MM.1S (cell line): Measurements from ENCODE around the gene NBDY.
A peak's percentile ranks its signal among the peaks of the same experiment; 100 is the strongest.

Source experiments
- DNase-seq: peaks from one replicate; pipeline ENCODE4 v3.0.0-alpha.2; 2015
- H2AFZ ChIP-seq: fragments of 300-600 bp; sonication (generic); 2 replicates; pipeline ENCODE4 v1.6.0; 2016; ENCODE audit warnings: antibody characterized with exemption, low read length
- H3F3A ChIP-seq: fragments of 300-600 bp; sonication (generic); 2 replicates; pipeline ENCODE4 v1.6.1; 2016; ENCODE audit warnings: mild to moderate bottlenecking, antibody characterized with exemption, low read length, moderate library complexity, mixed read lengths; ENCODE audit not compliant: insufficient read depth
- H3K27ac ChIP-seq: fragments of 300-600 bp; sonication (generic); 2 replicates; pipeline ENCODE4 v1.5.1; 2016; ENCODE audit warnings: mild to moderate bottlenecking, low read length
- H3K27me3 ChIP-seq: fragments of 300-600 bp; sonication (generic); replicated peaks from 2 replicates; pipeline ENCODE4 v1.6.0; 2016; ENCODE audit warnings: low read length; ENCODE audit not compliant: insufficient read depth
- H3K36me3 ChIP-seq: fragments of 300-600 bp; sonication (generic); replicated peaks from 2 replicates; pipeline ENCODE4 v1.6.1; 2016; ENCODE audit warnings: mild to moderate bottlenecking, low read length, mixed read lengths; ENCODE audit not compliant: insufficient read depth
- H3K4me1 ChIP-seq: fragments of 300-600 bp; sonication (generic); 2 replicates; pipeline ENCODE4 v1.6.1; 2016; ENCODE audit warnings: low read length, mixed read lengths
- H3K4me2 ChIP-seq: fragments of 300-600 bp; sonication (generic); 2 replicates; pipeline ENCODE4 v1.6.0; 2016; ENCODE audit warnings: low read depth, low read length
- H3K4me3 ChIP-seq: fragments of 300-600 bp; sonication (generic); 2 replicates; pipeline ENCODE4 v1.5.1; 2016; ENCODE audit warnings: low read length, mixed read lengths
- H3K79me2 ChIP-seq: fragments of 300-600 bp; sonication (generic); 2 replicates; pipeline ENCODE4 v1.6.1; 2016; ENCODE audit warnings: mixed run types, low read length, mixed read lengths
- H3K9ac ChIP-seq: fragments of 300-600 bp; sonication (generic); 2 replicates; pipeline ENCODE4 v1.6.1; 2016; ENCODE audit warnings: low read length, mixed read lengths
- H3K9me2 ChIP-seq: fragments of 300-600 bp; sonication (generic); replicated peaks from 2 replicates; pipeline ENCODE4 v1.6.1; 2016; ENCODE audit warnings: mild to moderate bottlenecking, low read length, mixed read lengths; ENCODE audit not compliant: insufficient read depth
- H3K9me3 ChIP-seq: fragments of 300-600 bp; sonication (generic); replicated peaks from 2 replicates; pipeline ENCODE4 v1.6.1; 2016; ENCODE audit warnings: mild to moderate bottlenecking, low read length, mixed read lengths; ENCODE audit not compliant: insufficient read depth
- H4K20me1 ChIP-seq: fragments of 300-600 bp; sonication (generic); 2 replicates; pipeline ENCODE4 v1.6.1; 2016; ENCODE audit warnings: mild to moderate bottlenecking, low read length, moderate library complexity, mixed read lengths; ENCODE audit not compliant: insufficient read depth
- EZH2 ChIP-seq: fragments of 300-600 bp; sonication (generic); optimal IDR thresholded peaks from 2 replicates; pipeline ENCODE3; 2017; ENCODE audit warnings: low read depth, mild to moderate bottlenecking, antibody characterized with exemption, low read length, mixed read lengths
- EZH2phosphoT487 ChIP-seq: fragments of 300-600 bp; sonication (generic); IDR thresholded peaks from 2 replicates; pipeline ENCODE4 v1.6.1; 2018; ENCODE audit warnings: antibody characterized with exemption, low read length
- TF ChIP-seq, protein P1 (sequence below): fragments of 300-600 bp; sonication (generic); IDR thresholded peaks from 2 replicates; pipeline ENCODE4 v1.5.1; 2016; ENCODE audit warnings: antibody characterized with exemption, low read length, mixed read lengths

Gene NBDY

DNA sequence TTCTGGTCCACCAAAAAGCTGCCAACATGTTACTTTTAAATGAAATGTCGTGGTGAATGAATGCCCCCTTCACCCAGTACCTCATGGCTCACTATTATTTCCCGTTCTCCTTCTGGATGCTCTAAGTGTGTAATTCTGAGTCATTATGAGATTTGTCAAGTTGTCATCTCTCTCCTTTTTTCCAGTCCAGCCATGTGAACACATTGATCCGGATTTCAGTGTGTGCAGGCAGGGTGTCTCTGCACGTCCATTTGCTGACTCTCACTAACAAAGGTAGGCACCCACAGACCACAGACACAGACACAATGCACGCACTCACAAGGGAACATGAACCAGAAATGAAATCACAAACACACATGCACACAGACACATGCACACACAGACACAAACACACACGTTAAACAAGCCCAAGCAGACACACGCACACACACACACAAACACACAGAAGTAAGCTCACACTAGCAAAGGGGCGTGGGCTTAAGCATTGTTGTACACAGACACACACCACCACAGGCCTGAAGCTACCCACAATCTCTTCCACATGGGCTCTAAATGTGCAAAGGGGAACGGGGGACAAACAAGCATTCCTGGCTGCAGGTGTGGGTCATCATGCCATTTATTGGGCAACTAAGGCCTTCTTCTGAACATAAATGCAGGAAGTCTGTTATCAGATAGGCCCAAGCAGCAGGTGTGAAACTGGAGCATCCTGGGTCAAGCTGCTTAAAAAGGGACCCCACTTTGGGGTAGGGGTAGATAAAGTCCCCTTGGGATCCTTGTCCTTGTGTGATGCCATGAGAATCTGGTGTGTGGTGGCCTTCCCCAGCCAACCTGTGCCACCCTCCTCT, 58.1 kb downstream of the NBDY start:
- H3K4me2 ChIP-seq = no peak overlapping the region
- no peaks in the 10 kb centered on the region for H3K79me2 ChIP-seq

DNA sequence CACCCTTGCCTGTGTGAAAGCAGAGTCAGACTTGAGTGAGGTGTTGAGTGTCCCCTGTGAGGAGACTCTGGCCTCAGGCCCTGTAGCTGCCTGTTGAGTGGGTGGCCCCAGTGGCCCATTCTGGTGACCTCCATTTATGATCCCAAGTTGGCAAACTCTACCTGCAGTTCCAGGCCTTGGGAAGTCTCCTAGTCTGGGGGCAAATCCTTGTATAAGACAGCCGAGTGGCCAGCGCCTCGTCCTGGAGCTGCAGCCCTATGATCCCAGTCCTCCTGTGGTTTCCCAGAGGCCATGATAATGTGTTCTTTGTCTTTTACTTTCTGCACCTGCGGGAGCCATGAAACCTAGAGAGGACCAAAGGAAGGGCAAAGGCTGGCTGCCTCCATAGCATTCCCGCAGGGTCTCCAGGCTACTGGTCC, 58.7 kb downstream of the NBDY start:
- H3K36me3 ChIP-seq = no peaks in the 10 kb centered on the region
- TF ChIP-seq, protein P1, sequence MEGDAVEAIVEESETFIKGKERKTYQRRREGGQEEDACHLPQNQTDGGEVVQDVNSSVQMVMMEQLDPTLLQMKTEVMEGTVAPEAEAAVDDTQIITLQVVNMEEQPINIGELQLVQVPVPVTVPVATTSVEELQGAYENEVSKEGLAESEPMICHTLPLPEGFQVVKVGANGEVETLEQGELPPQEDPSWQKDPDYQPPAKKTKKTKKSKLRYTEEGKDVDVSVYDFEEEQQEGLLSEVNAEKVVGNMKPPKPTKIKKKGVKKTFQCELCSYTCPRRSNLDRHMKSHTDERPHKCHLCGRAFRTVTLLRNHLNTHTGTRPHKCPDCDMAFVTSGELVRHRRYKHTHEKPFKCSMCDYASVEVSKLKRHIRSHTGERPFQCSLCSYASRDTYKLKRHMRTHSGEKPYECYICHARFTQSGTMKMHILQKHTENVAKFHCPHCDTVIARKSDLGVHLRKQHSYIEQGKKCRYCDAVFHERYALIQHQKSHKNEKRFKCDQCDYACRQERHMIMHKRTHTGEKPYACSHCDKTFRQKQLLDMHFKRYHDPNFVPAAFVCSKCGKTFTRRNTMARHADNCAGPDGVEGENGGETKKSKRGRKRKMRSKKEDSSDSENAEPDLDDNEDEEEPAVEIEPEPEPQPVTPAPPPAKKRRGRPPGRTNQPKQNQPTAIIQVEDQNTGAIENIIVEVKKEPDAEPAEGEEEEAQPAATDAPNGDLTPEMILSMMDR = no peak
- H3K4me3 ChIP-seq = no peak overlapping the region
- no peak for DNase-seq
- no peaks in the 10 kb centered on the region for H3K9me3 ChIP-seq
- no peaks in the 10 kb centered on the region for H3F3A ChIP-seq
- H3K79me2 ChIP-seq = no peaks in the 10 kb centered on the region
- H3K27ac ChIP-seq = no peak overlapping the region
- H2AFZ ChIP-seq = no peak overlapping the region
- H3K27me3 ChIP-seq = no peaks in the 10 kb centered on the region
- H3K4me1 ChIP-seq = 0 out of 2 replicates have a peak, but pooled peaks cover 6% of the 10 kb centered on the region
- no peak overlapping the region for H3K4me2 ChIP-seq
- no peak overlapping the region for H3K9ac ChIP-seq
- H4K20me1 ChIP-seq = no peaks in the 10 kb centered on the region
- no peaks in the 10 kb centered on the region for H3K9me2 ChIP-seq

More for the DNA sequence above, 58.1 kb downstream of the NBDY start:
- H4K20me1 ChIP-seq = no peaks in the 10 kb centered on the region
- no peak overlapping the region for H3K27ac ChIP-seq
- H3K4me1 ChIP-seq = peaks cover 12% of the 10 kb centered on the region; the same call in 1 of the 2 replicates
- H2AFZ ChIP-seq = no peak overlapping the region
- no peak overlapping the region for H3K4me3 ChIP-seq
- DNase-seq = no peak
- no peaks in the 10 kb centered on the region for H3K9me2 ChIP-seq
- H3K9ac ChIP-seq = no peak overlapping the region
- H3K36me3 ChIP-seq = no peaks in the 10 kb centered on the region
- TF ChIP-seq, protein P1 = no peak
- no peak for TF ChIP-seq EZH2phosphoT487
- H3K9me3 ChIP-seq = no peaks in the 10 kb centered on the region
- H3F3A ChIP-seq = peaks cover 5% of the 10 kb centered on the region; the same call in 1 of the 2 replicates
- H3K27me3 ChIP-seq = no peaks in the 10 kb centered on the region

DNA sequence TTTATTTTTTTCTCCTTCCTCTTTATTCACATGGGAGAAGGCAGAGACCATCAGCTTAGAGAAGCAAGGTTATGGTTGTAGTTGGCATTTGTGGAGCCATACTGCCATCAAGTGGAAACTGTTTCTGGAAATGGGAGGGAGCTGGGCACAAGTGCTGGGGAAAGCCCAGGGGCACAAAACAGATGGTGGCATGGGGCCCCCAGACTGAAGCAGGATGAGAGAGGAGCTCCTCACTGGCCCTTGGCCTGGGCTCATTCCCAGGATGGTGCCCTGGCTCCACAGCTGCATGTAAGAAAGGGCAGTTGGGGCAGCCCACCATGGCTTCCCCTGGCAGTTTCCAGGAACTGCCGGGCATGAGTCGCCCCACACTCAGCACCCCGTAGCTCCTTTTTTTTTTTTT, 59.2 kb downstream of the NBDY start:
- H3K27ac ChIP-seq = peak overlapping the region; percentile 55; the same call in 1 of the 2 replicates
- DNase-seq = peak; percentile 60
- peak overlapping the region; percentile 34; the same call in 1 of the 2 replicates for H3K4me3 ChIP-seq
- peak overlapping the region; percentile 50; the same call in 1 of the 2 replicates for H3K4me2 ChIP-seq
- no peaks in the 10 kb centered on the region for H3K79me2 ChIP-seq
- no peaks in the 10 kb centered on the region for H4K20me1 ChIP-seq
- H3K4me1 ChIP-seq = 0 out of 2 replicates have a peak, but pooled peaks cover 6% of the 10 kb centered on the region
- H2AFZ ChIP-seq = peak overlapping the region; percentile 42; the same call in 1 of the 2 replicates
- no peaks in the 10 kb centered on the region for H3K9me3 ChIP-seq
- TF ChIP-seq, protein P1 = peak; percentile 36; the same call in 1 of the 2 replicates
- no peak for TF ChIP-seq EZH2
- no peaks in the 10 kb centered on the region for H3F3A ChIP-seq
- H3K36me3 ChIP-seq = no peaks in the 10 kb centered on the region
- no peaks in the 10 kb centered on the region for H3K9me2 ChIP-seq
- H3K9ac ChIP-seq = peak overlapping the region; percentile 62
- H3K27me3 ChIP-seq = no peaks in the 10 kb centered on the region
